Gastrocnemius medialis (tissue), 4 donors: Measurements from ENCODE around the gene SUGCT. TPM values are rescaled to one million over a fixed set of nuclear protein-coding genes. Genes with fewer than 3 reads are reported as not detected.

Experiments used
- ATAC-seq, 2 donors: fragments of 150-250 bp; one replicate each; pipeline ENCODE4 v1.9.1; 2016
- DNase-seq, 2 donors: peaks; one replicate each; pipeline ENCODE4 v3.0.0-alpha.2; 2019
- H3K27ac ChIP-seq, 4 donors: fragments of 200-600 bp; sonication (generic); 1 replicate in 1 of 4; 2 replicates in 3 of 4; pipeline ENCODE4 v1.5.1; 2016 to 2018; ENCODE audit warnings: mild to moderate bottlenecking in 2 of 4, moderate library complexity in 1 of 4
- H3K27me3 ChIP-seq, 3 donors: fragments of 200-600 bp; sonication (generic) in 2 of 3; 1 replicate in 1 of 3; 2 replicates in 2 of 3; pipeline versions ENCODE4 v1.5.1 to v1.6.0; 2016 to 2019; ENCODE audit warnings: mild to moderate bottlenecking in 1 of 3, moderate library complexity in 1 of 3
- H3K36me3 ChIP-seq, 2 donors: fragments of 200-600 bp; sonication (generic) in 1 of 2; one replicate each; pipeline ENCODE4 v1.5.1; 2017 to 2018
- H3K4me1 ChIP-seq, 2 donors: fragments of 200-600 bp; sonication (generic) in 1 of 2; one replicate each; pipeline ENCODE4 v1.5.1; 2016 to 2017; ENCODE audit warnings: mild to moderate bottlenecking in 2 of 2
- H3K4me3 ChIP-seq, 4 donors: fragments of 200-600 bp; sonication (generic) in 3 of 4; 1 replicate in 1 of 4; 2 replicates in 3 of 4; pipeline ENCODE4 v1.5.1; 2016 to 2019; ENCODE audit warnings: mild to moderate bottlenecking in 2 of 4
- H3K9me3 ChIP-seq, 3 donors: fragments of 200-600 bp; sonication (generic) in 2 of 3; 1 replicate in 1 of 3; 2 replicates in 2 of 3; pipeline ENCODE4 v1.5.1; 2016 to 2019
- POLR2A ChIP-seq, 2 donors: fragments of 450-650 bp; IDR thresholded peaks; one replicate each; pipeline ENCODE4 v1.6.1; 2017; ENCODE audit warnings: antibody characterized with exemption in 2 of 2, mild to moderate bottlenecking in 2 of 2, moderate library complexity in 2 of 2
- in situ Hi-C, 4 donors: fragments of 200-750 bp; cut with MboI; loops; one replicate each; pipeline versions ENCODE4 v1.15.0 to v1.8.0; 2017; ENCODE audit warnings: low sequenced_read_pairs in 4 of 4
- intact Hi-C: fragments of 100-400 bp; cut with DNase I; formaldehyde crosslinking; loops from one replicate; pipeline ENCODE4 v1.15.1; 2023; ENCODE audit warnings: low total_unique reads
- total RNA-seq, 4 donors: library from RNA; depleted of rRNA; stranded (reverse); fragments of >200 nt; gene quantifications; one replicate each; pipeline versions ENCODE4 v1.1.0 to v1.2.3, GENCODE V29; 2016
- TF ChIP-seq, protein P1 (sequence below), 5 experiments: fragments of 450-650 bp in 3 of 5; fragments of 200-600 bp in 2 of 5; sonication (generic) in 2 of 5; IDR thresholded peaks in 4 of 5; conservative IDR thresholded peaks in 1 of 5; 1 replicate in 4 of 5; 2 replicates in 1 of 5; pipeline ENCODE4 v1.5.1; 2016 to 2019; ENCODE audit warnings: antibody characterized with exemption in 5 of 5, mild to moderate bottlenecking in 3 of 5, moderate library complexity in 3 of 5

Gene SUGCT
- total RNA-seq, 4 donors from 2014 or later = 2.3 to 3.5 (median 2.9) TPM

DNA sequence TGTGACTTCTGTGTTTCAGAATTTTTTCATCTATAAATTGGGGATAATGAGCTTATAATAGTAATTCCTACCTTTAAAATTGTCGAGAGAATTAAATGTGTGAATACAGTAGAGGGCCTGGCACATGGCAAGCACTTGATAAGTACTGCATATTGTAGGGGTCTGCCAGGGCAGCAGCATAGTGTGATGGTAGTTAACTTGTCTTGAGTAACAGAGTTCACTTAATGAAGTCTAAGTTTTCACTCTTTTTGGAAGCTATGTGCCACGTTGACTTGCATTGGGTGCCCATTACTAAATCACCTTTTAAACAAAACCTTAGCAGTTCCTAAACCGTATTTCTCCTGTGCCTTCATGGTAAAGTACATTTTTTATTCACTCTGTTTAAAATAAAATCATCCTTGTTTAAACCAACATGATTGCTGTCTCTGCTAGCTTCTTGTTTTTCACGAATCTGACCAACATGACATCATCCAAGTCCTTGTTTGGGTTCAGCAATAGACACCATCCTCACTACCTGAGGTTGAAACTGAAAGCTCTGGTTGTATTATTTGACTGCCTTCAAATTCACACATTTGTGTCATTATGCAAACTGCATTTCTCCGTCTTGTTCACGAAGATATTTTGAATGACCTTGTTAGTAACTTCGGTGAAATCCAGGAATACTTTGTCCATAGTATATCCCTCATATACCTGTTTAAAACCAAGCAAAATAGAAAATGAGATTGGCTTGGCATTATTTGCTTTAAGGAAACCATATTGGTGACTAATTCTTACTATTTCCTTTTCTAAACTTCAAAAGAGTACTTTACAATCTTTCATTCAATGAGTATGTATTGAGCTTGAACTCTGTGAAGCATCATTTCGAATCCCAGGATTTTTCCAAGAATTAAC, 340.2 kb downstream of the SUGCT start:
- DNase-seq (no peak), ATAC-seq (no peak)
- TF ChIP-seq, protein P1, sequence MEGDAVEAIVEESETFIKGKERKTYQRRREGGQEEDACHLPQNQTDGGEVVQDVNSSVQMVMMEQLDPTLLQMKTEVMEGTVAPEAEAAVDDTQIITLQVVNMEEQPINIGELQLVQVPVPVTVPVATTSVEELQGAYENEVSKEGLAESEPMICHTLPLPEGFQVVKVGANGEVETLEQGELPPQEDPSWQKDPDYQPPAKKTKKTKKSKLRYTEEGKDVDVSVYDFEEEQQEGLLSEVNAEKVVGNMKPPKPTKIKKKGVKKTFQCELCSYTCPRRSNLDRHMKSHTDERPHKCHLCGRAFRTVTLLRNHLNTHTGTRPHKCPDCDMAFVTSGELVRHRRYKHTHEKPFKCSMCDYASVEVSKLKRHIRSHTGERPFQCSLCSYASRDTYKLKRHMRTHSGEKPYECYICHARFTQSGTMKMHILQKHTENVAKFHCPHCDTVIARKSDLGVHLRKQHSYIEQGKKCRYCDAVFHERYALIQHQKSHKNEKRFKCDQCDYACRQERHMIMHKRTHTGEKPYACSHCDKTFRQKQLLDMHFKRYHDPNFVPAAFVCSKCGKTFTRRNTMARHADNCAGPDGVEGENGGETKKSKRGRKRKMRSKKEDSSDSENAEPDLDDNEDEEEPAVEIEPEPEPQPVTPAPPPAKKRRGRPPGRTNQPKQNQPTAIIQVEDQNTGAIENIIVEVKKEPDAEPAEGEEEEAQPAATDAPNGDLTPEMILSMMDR (IDR thresholded peaks at IDR 0.05 in 4 of 5, conservative IDR thresholded peaks at IDR 0.05 in 1 of 5) = no peak
- no peak for TF ChIP-seq POLR2A (IDR thresholded peaks at IDR 0.05)
- no peak overlapping the region for H3K27ac ChIP-seq
- H3K9me3 ChIP-seq = no peaks in the 10 kb centered on the region
- intact Hi-C loops (no loop called here), in situ Hi-C loops (no loop called here)
- H3K4me3 ChIP-seq = no peak overlapping the region
- H3K36me3 ChIP-seq = no peaks in the 10 kb centered on the region
- no peaks in the 10 kb centered on the region for H3K27me3 ChIP-seq
- H3K4me1 ChIP-seq = no peaks in the 10 kb centered on the region

DNA sequence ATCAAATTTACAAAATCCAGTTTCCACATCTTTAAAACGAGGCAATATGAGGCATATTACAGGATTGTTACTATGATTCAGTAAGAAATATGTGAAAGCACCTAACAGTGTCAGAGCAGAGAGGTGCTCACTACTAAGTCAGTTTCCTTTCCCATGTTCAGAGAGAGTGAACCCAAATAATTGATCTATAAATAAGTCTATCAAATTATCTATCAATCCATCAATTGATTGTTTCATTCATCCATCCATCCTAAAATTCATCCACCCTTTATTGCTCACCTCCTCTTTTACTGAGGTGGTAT, 340.8 kb downstream of the SUGCT start:
- ATAC-seq (no peak), DNase-seq (no peak)
- Histone ChIP-seq H3K27ac (no peak overlapping the region), H3K36me3 (no peaks in the 10 kb centered on the region), H3K27me3 (no peaks in the 10 kb centered on the region), H3K4me3 (no peak overlapping the region), H3K4me1 (no peaks in the 10 kb centered on the region), H3K9me3 (no peaks in the 10 kb centered on the region)
- no peak for TF ChIP-seq POLR2A (IDR thresholded peaks at IDR 0.05)
- TF ChIP-seq, protein P1 (IDR thresholded peaks at IDR 0.05 in 4 of 5, conservative IDR thresholded peaks at IDR 0.05 in 1 of 5) = no peak
- in situ Hi-C loops (no loop called here), intact Hi-C loops (no loop called here)

DNA sequence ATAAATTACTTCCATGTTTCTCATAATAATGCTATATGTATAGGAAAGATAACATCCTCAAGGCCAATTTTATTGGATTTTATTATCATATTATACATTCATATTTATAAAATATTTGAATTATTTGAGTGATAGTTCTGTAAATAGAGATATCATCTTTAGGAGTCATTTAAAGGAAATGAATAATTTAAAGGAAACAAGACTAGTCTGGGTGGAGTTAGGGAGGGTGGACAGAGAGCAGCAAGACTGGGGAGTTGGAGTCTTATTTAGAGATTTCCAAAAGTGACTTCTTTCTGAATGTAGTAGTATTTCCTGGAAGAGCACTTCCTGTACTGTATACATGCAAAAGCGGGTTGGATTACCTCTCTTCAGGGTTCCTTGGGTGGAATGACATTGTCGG, 342.3 kb downstream of the SUGCT start:
- in situ Hi-C loops (no loop called here), intact Hi-C loops (no loop called here)
- H3K4me3 ChIP-seq = no peak overlapping the region
- no peak for ATAC-seq
- no peaks in the 10 kb centered on the region for H3K27me3 ChIP-seq
- H3K9me3 ChIP-seq = no peaks in the 10 kb centered on the region
- no peak for DNase-seq
- TF ChIP-seq POLR2A (IDR thresholded peaks at IDR 0.05) = no peak
- TF ChIP-seq, protein P1 (IDR thresholded peaks at IDR 0.05 in 4 of 5, conservative IDR thresholded peaks at IDR 0.05 in 1 of 5) = no peak
- no peaks in the 10 kb centered on the region for H3K4me1 ChIP-seq
- no peak overlapping the region for H3K27ac ChIP-seq
- H3K36me3 ChIP-seq = no peaks in the 10 kb centered on the region

DNA sequence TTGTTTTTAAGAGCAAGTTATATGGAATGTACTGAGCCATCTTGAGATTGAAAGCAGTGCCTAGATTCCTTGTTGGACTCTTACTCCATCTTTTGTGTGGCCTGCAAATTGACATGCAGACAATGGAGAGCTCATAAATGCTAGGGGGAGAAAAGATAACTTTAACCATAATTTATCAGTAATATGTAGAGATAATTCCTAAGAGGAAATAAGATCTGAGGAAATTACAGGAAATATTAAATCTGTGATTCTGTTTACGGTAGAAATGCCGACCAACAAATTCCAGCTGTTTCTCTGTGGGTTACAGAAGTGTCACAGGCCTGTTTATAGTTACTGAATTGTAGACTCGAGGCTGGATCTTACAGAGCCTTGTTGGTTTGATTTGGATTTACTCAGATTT, 348.0 kb downstream of the SUGCT start:
- Histone ChIP-seq H3K9me3 (no peaks in the 10 kb centered on the region), H3K27ac (no peak overlapping the region), H3K4me1 (no peaks in the 10 kb centered on the region), H3K27me3 (no peaks in the 10 kb centered on the region), H3K4me3 (no peak overlapping the region), H3K36me3 (no peaks in the 10 kb centered on the region)
- intact Hi-C loops = no loop called here
- TF ChIP-seq POLR2A (IDR thresholded peaks at IDR 0.05) = no peak
- TF ChIP-seq, protein P1 (IDR thresholded peaks at IDR 0.05 in 4 of 5, conservative IDR thresholded peaks at IDR 0.05 in 1 of 5) = no peak
- no peak for DNase-seq
- ATAC-seq = no peak
- in situ Hi-C loops = no loop called here

DNA sequence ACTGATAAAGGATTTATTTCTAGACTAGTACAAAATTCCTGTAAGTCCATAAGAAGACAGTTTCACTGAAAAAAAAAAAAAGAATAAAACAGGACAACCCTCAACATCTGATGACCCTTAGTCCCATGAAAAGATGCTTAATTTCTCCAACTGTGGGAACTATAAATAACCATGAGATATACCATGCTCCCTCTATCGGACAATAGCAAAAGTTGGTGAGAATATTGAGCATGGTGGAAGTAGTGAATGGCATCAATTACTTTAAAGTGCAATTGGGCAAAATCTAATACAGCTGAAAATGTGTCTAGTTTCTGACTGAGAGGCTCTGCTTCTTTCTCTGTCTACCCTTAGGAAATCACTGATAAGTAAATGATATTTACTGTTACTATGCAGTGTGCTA, 348.8 kb downstream of the SUGCT start:
- TF ChIP-seq POLR2A (IDR thresholded peaks at IDR 0.05) = no peak
- TF ChIP-seq, protein P1 (IDR thresholded peaks at IDR 0.05 in 4 of 5, conservative IDR thresholded peaks at IDR 0.05 in 1 of 5) = no peak
- Histone ChIP-seq H3K36me3 (no peaks in the 10 kb centered on the region), H3K27me3 (no peaks in the 10 kb centered on the region), H3K9me3 (no peaks in the 10 kb centered on the region), H3K4me1 (no peaks in the 10 kb centered on the region), H3K27ac (no peak overlapping the region), H3K4me3 (no peak overlapping the region)
- in situ Hi-C loops = no loop called here
- DNase-seq = no peak
- intact Hi-C loops = no loop called here
- no peak for ATAC-seq
